Measurements from ENCODE around the gene SLC25A2. TPM values are rescaled to one million over a fixed set of nuclear protein-coding genes. Genes with fewer than 3 reads are reported as not detected.

Gene SLC25A2
- total RNA-seq, 2 donors from 2014 or later: 2.0 to 3.5 TPM

- ATAC-seq (ENCODE audit: insufficient number of reproducible peaks, low FRiP score, low read depth) (no peak), DNase-seq (ENCODE audit: low spot score) (no peak)
- TF ChIP-seq CTCF (IDR thresholded peaks at IDR 0.05): no peak
- peaks cover 65% of the 10 kb centered on the region for H3K9me3 ChIP-seq
- no peaks in the 10 kb centered on the region for H3K4me1 ChIP-seq (ENCODE audit: control insufficient read depth in 1 of 2, low read depth in 2 of 2)
- peak within 1 kb of the TSS; percentile 14 for H3K4me3 ChIP-seq
- no peak within 1 kb of the TSS for H3K27ac ChIP-seq
- H3K36me3 ChIP-seq: no peaks in the 10 kb centered on the region
- no peaks in the 10 kb centered on the region for H3K27me3 ChIP-seq (replicated peaks; ENCODE audit: insufficient read depth)
Observed at GRCh38 chr5:141330299-141331080, 26.6 kb upstream of the SLC25A2 start, which contains the start of gene PCDHGA1. TSS of gene PCDHGA1 (plus strand) at chr5:141330514.

- no peaks in the 10 kb centered on the region for H3K4me1 ChIP-seq (ENCODE audit: control insufficient read depth in 1 of 2, low read depth in 2 of 2)
- H3K27me3 ChIP-seq (replicated peaks; ENCODE audit: insufficient read depth): no peaks in the 10 kb centered on the region
- no peak for ATAC-seq (ENCODE audit: insufficient number of reproducible peaks, low FRiP score, low read depth)
- H3K27ac ChIP-seq: no peak overlapping the region
- TF ChIP-seq CTCF (IDR thresholded peaks at IDR 0.05): no peak
- no peak overlapping the region for H3K4me3 ChIP-seq
- DNase-seq (ENCODE audit: low spot score): no peak
- peaks cover 45% of the 10 kb centered on the region for H3K9me3 ChIP-seq
- no peaks in the 10 kb centered on the region for H3K36me3 ChIP-seq
Observed at GRCh38 chr5:141328231-141328630, 24.4 kb upstream of the SLC25A2 start.

GRCh38 chr5:141326088-141326854 lies 22.4 kb upstream of the SLC25A2 start:
- Histone ChIP-seq H3K36me3 (no peaks in the 10 kb centered on the region), H3K27ac (peak overlapping the region in 1 of 2 donors; percentile 15)

GRCh38 chr5:141322261-141322660 lies 18.4 kb upstream of the SLC25A2 start:
- no peak overlapping the region for H3K4me3 ChIP-seq
- peaks cover 17% of the 10 kb centered on the region for H3K36me3 ChIP-seq
- ATAC-seq (ENCODE audit: insufficient number of reproducible peaks, low FRiP score, low read depth) (no peak), DNase-seq (ENCODE audit: low spot score) (no peak)
- no peak for TF ChIP-seq CTCF (IDR thresholded peaks at IDR 0.05)
- no peak overlapping the region for H3K27ac ChIP-seq
- H3K27me3 ChIP-seq (replicated peaks; ENCODE audit: insufficient read depth): no peaks in the 10 kb centered on the region
- H3K4me1 ChIP-seq (ENCODE audit: control insufficient read depth in 1 of 2, low read depth in 2 of 2): peaks cover 0 to 12% of the 10 kb centered on the region in 2 donors
- peaks cover 33% of the 10 kb centered on the region for H3K9me3 ChIP-seq

More at GRCh38 chr5:141326088-141326854, 22.4 kb upstream of the SLC25A2 start:
- ATAC-seq (ENCODE audit: insufficient number of reproducible peaks, low FRiP score, low read depth): no peak
- peaks cover 0 to 3% of the 10 kb centered on the region in 2 donors for H3K4me1 ChIP-seq (ENCODE audit: control insufficient read depth in 1 of 2, low read depth in 2 of 2)
- DNase-seq (ENCODE audit: low spot score): no peak
- peak; percentile 33 for TF ChIP-seq CTCF (IDR thresholded peaks at IDR 0.05)
- H3K9me3 ChIP-seq: peaks cover 28% of the 10 kb centered on the region
- peak overlapping the region; percentile 68 for H3K4me3 ChIP-seq
- no peaks in the 10 kb centered on the region for H3K27me3 ChIP-seq (replicated peaks; ENCODE audit: insufficient read depth)

Data from thoracic aorta (tissue), 2 donors.